ENCODE measurements around the gene ZC3H18.

- TF ChIP-seq CTCF (IDR thresholded peaks at IDR 0.05) (no peak), POLR2A (IDR thresholded peaks at IDR 0.05) (no peak)
Observed at GRCh38 chr16:88630941-88631340, 60.7 kb downstream of the ZC3H18 start.

Measured in breast epithelium (tissue), 3 donors.